Nephron progenitor cell (in vitro differentiated cells): ENCODE measurements around the gene ETFBKMT.
"Not testable (repeated sequence)": the region's sequence is repeated elsewhere in the genome, so short reads cannot be mapped to it uniquely, and the experiment has no call there.

Source experiments
- DNase-seq: peaks from one replicate; pipeline ENCODE4 v3.0.0; 2021
- H3K27ac Mint-ChIP-seq: 2 replicates; pipeline ENCODE4 v1.8.0; 2021; ENCODE audit warnings: mild to moderate bottlenecking, moderate library complexity, mixed read lengths
- H3K27me3 Mint-ChIP-seq: 2 replicates; pipeline ENCODE4 v1.8.0; 2021; ENCODE audit warnings: mild to moderate bottlenecking, low read depth, mixed read lengths; ENCODE audit not compliant: poor library complexity
- H3K36me3 Mint-ChIP-seq: 2 replicates; pipeline ENCODE4 v1.8.0; 2021; ENCODE audit warnings: low read depth, mixed read lengths
- H3K4me1 Mint-ChIP-seq: 2 replicates; pipeline ENCODE4 v1.8.0; 2021; ENCODE audit warnings: mixed read lengths
- H3K4me3 Mint-ChIP-seq: 2 replicates; pipeline ENCODE4 v1.8.0; 2021; ENCODE audit warnings: mild to moderate bottlenecking, moderate library complexity, mixed read lengths
- H3K9me3 Mint-ChIP-seq: 2 replicates; pipeline ENCODE4 v1.8.0; 2021; ENCODE audit warnings: mild to moderate bottlenecking, moderate library complexity, mixed read lengths
- TF ChIP-seq, protein P1 (sequence below): fragments of 200-600 bp; sonication (generic); IDR thresholded peaks from 2 replicates; pipeline ENCODE4 v1.5.0; 2021; ENCODE audit warnings: antibody characterized with exemption

The ETFBKMT gene

DNA sequence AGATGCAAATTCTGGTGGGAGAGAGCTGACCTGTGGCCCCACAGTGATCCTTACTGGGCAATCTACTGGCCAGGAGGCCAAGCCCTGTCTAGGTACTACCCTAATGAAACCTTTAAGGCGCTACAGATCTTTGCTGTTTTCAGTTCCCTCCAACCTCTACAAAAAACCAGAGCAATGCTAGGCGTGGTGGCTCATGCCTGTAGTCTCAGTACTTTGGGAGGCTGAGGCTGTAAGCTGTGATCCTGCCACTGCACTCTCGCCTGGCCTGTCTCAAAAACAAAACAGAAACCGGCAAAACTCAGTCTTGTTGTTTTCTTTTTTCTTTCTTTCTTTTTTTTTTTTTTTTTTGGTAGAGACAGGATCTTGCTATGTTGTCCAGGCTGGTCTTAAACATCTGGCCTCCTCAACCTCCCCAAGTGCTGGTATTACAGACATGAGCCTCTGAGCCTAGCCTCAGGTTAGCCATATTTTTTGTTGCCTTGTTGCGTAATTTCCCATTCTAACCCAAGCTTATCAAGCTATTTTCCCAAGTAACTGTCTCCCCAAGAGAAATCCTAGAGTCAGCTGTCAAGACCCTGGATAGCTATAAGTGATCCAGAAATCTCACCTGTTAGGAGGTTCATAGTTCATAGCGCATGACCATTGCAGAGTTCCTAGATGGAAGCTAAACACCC lies 2.8 kb downstream of the ETFBKMT start:
- no peaks in the 10 kb centered on the region for H3K27me3 Mint-ChIP-seq
- peaks cover 16% of the 10 kb centered on the region for H3K4me1 Mint-ChIP-seq
- H3K36me3 Mint-ChIP-seq: peaks cover 22% of the 10 kb centered on the region
- TF ChIP-seq, protein P1, sequence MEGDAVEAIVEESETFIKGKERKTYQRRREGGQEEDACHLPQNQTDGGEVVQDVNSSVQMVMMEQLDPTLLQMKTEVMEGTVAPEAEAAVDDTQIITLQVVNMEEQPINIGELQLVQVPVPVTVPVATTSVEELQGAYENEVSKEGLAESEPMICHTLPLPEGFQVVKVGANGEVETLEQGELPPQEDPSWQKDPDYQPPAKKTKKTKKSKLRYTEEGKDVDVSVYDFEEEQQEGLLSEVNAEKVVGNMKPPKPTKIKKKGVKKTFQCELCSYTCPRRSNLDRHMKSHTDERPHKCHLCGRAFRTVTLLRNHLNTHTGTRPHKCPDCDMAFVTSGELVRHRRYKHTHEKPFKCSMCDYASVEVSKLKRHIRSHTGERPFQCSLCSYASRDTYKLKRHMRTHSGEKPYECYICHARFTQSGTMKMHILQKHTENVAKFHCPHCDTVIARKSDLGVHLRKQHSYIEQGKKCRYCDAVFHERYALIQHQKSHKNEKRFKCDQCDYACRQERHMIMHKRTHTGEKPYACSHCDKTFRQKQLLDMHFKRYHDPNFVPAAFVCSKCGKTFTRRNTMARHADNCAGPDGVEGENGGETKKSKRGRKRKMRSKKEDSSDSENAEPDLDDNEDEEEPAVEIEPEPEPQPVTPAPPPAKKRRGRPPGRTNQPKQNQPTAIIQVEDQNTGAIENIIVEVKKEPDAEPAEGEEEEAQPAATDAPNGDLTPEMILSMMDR: no peak
- DNase-seq: no peak
- no peak overlapping the region for H3K27ac Mint-ChIP-seq
- peaks cover 22% of the 10 kb centered on the region for H3K9me3 Mint-ChIP-seq
- no peak overlapping the region for H3K4me3 Mint-ChIP-seq

DNA sequence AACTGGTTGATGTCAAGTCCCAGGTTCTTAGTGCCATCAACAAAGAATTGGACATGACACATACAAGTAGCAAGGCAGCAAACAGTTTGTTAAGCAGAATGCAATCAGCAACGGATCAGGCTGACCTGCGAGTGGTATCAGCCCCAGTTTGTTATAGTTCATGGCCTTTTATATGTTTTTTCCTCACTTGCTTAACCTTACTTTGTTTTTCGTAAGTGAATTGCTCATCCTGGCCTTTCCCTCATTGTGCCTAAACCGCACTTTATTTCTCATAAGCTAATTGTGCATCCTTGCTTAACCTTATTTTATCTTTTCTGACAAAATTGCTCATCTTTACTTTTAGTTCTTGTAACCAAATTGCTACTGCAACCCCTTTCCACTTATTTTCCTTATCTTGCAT lies 4.1 kb downstream of the ETFBKMT start:
- Mint-ChIP-seq H3K9me3 (peaks cover 32% of the 10 kb centered on the region), H3K27me3 (no peaks in the 10 kb centered on the region), H3K4me3 (no peak overlapping the region), H3K4me1 (peaks cover 7% of the 10 kb centered on the region), H3K27ac (no peak overlapping the region), H3K36me3 (peaks cover 29% of the 10 kb centered on the region)
- DNase-seq: no peak
- TF ChIP-seq, protein P1: no peak

DNA sequence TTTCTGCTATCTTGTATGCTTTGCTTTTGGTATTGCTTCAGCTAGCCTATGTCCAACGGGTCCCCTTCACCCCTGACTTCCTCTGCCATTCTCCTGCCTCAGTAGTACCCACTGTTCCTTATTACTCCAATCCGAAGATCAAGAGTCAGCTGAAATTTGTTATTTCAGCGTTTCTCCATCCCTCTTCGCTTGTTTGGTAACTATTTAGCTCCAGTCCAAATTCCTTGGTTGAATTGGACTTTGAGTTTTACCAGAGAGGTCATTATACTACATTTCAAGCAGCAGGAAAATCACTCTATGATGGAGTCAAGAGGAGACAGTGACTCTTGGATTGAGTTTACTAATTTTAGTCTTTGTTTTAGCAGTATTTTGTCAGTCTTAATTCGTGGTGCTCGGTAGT lies 4.5 kb downstream of the ETFBKMT start:
- TF ChIP-seq, protein P1: no peak
- no peak overlapping the region for H3K27ac Mint-ChIP-seq
- H3K4me1 Mint-ChIP-seq: peaks cover 5% of the 10 kb centered on the region
- H3K9me3 Mint-ChIP-seq: peaks cover 36% of the 10 kb centered on the region
- H3K4me3 Mint-ChIP-seq: no peak overlapping the region
- DNase-seq: no peak
- H3K27me3 Mint-ChIP-seq: no peaks in the 10 kb centered on the region
- H3K36me3 Mint-ChIP-seq: peaks cover 34% of the 10 kb centered on the region

DNA sequence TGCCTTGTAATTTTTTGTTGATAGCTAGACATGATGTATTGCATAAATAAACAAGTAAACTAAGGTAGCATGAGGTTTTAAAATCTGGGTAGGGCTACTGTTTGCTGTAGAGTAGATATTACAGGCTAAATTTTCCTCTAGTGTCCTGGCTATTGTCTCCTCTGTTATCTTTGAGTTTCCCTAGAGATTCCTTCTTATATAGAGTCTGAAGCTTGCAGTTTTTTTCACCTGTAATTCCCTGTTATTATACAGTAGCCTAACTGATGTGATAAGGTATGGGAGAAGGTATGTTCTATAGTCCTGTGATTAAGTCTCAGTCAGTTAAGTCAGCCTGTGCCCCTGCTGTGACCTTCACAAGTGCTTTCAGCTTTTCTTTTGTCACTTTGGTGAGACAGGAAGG lies 9.5 kb downstream of the ETFBKMT start:
- no peak for DNase-seq
- Mint-ChIP-seq H3K36me3 (peaks cover 69% of the 10 kb centered on the region), H3K4me1 (no peaks in the 10 kb centered on the region), H3K27me3 (no peaks in the 10 kb centered on the region), H3K27ac (no peak overlapping the region), H3K4me3 (no peak overlapping the region), H3K9me3 (peaks cover 47% of the 10 kb centered on the region)
- TF ChIP-seq, protein P1: no peak

DNA sequence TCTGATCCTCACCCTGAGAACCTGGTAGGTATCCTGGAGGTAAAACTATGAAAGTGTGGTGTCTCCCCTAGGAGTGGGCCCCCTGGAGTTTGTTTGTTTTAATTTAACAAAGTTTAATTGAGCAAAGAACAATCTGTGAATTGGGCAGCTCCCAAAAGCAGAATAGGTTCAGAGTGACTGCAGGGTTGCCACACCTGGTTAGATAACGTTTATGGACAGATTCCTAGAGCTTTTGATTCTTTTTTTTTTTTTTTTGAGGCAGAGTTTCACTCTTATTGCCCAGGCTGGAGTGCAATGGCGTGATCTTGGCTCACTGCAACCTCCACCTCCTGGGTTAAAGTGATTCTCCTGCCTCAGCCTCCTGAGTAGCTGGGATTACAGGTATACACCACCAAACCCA lies 10.1 kb downstream of the ETFBKMT start:
- H3K27me3 Mint-ChIP-seq, DNase-seq, H3K4me3 Mint-ChIP-seq, H3K27ac Mint-ChIP-seq, H3K4me1 Mint-ChIP-seq: not testable (repeated sequence)
- Mint-ChIP-seq H3K9me3 (peaks cover 44% of the 10 kb centered on the region), H3K36me3 (peaks cover 72% of the 10 kb centered on the region)

DNA sequence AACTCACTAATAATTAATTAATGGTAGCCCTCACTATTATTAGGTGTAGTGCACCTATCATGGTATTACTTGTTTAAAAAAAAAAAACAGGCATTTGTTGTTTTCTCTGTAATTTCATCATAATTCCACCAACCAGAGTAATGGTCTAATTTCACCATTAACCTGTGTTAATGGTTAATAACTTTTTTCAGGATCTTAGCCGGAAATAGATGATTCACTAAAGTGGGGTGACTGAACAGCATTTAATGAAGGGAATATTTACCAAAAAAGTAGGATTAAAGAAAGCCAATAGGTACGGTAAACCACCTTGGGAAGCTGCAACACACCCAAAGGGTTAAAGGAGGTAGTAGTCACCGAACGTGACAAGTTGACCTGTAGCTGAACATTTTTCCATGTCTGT lies 13.0 kb downstream of the ETFBKMT start:
- DNase-seq: no peak
- no peak overlapping the region for H3K27ac Mint-ChIP-seq
- H3K27me3 Mint-ChIP-seq: no peaks in the 10 kb centered on the region
- H3K4me1 Mint-ChIP-seq: no peaks in the 10 kb centered on the region
- TF ChIP-seq, protein P1: no peak
- H3K4me3 Mint-ChIP-seq: no peak overlapping the region
- H3K9me3 Mint-ChIP-seq: peaks cover 40% of the 10 kb centered on the region
- H3K36me3 Mint-ChIP-seq: peaks cover 86% of the 10 kb centered on the region
